Activated CD8-positive, alpha-beta T cell treated with anti-CD3 and anti-CD28 coated beads for 36 hours (primary cell): ENCODE results near the gene SLCO2A1. TPM values are rescaled to one million over a fixed set of nuclear protein-coding genes. Genes with fewer than 3 reads are reported as not detected.

Source experiments
- ATAC-seq: fragments of 200-7000 bp; cut with Tn5 transposase; one replicate; pipeline ENCODE4 v1.10.0; 2021; ENCODE audit warnings: mild to moderate bottlenecking, moderate library complexity
- CTCF ChIA-PET: fragments of 350-600 bp; sonication (Branson Sonifier 250); formaldehyde crosslinking; loops from one replicate; lab custom pipeline; 2021; ENCODE audit warnings: antibody characterized with exemption; lab: Charles Lee
- POLR2A ChIA-PET: fragments of 350-600 bp; sonication (Branson Sonifier 250); formaldehyde crosslinking; loops from one replicate; lab custom pipeline; 2021; ENCODE audit warnings: antibody characterized with exemption; lab: Charles Lee
- DNase-seq: peaks from one replicate; pipeline ENCODE4 v3.0.0-alpha.2; 2020
- H3K27ac Mint-ChIP-seq: one replicate; pipeline ENCODE4 v1.8.0; 2021; ENCODE audit warnings: mild to moderate bottlenecking, mixed read lengths
- H3K27me3 Mint-ChIP-seq: one replicate; pipeline ENCODE4 v1.8.0; 2021; ENCODE audit warnings: mixed read lengths
- H3K36me3 Mint-ChIP-seq: one replicate; pipeline ENCODE4 v1.8.0; 2021; ENCODE audit warnings: low read depth, mixed read lengths
- H3K4me1 Mint-ChIP-seq: one replicate; pipeline ENCODE4 v1.8.0; 2021; ENCODE audit warnings: low read depth, mixed read lengths
- H3K4me3 Mint-ChIP-seq: one replicate; pipeline ENCODE4 v1.8.0; 2021; ENCODE audit warnings: mild to moderate bottlenecking, moderate library complexity, mixed read lengths
- H3K9me3 Mint-ChIP-seq: one replicate; pipeline ENCODE4 v1.8.0; 2021; ENCODE audit warnings: mixed read lengths
- intact Hi-C: fragments of 100-400 bp; cut with micrococcal nuclease; formaldehyde crosslinking; loops from one replicate; pipeline ENCODE4 v1.10.0; 2022
- total RNA-seq, 2 experiments: library from RNA; stranded (reverse); gene quantifications; one replicate each; pipeline ENCODE4 v1.2.3, GENCODE V29; 2021
- TF ChIP-seq, protein P1 (sequence below): fragments of 200-600 bp; IDR thresholded peaks from one replicate; pipeline ENCODE4 v1.8.0; 2022; ENCODE audit warnings: antibody characterized with exemption, mild to moderate bottlenecking

The SLCO2A1 gene
- total RNA-seq, 2 experiments from 2014 or later: not detected

DNA sequence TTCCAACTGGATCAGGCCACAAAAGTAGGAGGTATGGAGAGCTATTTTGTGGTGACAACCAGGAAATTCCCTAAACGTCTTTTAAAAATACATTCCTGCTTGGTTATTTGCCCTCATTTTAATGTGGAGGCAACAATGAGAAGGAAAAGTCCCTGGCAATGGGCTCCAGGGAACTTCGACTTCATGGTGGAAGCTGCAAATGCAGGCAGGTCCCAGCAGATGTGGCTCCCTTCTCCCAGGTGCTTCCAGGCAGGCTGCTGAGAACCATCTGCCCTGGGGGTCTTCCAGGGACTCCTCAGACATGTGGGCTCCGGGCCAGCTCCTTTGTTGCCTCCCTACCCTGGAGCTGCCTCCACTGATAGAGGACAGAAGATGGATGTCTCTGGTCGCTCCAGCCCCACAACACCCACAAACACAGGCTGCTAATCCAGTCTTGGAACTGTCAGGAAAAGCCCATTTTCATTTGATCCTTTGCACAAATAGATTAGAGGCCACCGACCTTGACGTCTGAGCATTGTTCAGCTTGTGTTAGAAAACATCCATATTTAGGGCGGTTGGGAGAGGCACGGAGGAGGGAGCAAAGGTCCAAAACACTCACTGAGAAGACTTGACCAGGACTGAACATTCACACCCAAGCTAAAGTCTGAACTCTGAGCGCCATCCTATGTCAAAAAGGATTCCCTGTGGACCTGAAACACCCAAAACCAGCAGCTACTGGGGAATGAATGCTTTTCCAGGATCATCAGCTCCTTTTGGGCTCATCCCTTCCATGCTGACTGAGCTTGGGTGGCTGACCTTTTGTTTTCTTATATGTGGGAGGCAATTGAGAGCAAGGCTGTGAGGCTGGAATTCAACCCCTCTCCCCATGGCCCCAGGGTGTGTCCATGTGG is 30.2 kb upstream of the SLCO2A1 start:
- Mint-ChIP-seq H3K27ac (no peak overlapping the region), H3K9me3 (no peaks in the 10 kb centered on the region), H3K27me3 (no peaks in the 10 kb centered on the region), H3K4me1 (no peaks in the 10 kb centered on the region), H3K4me3 (no peak overlapping the region), H3K36me3 (no peaks in the 10 kb centered on the region)
- ATAC-seq (no peak), DNase-seq (no peak)
- intact Hi-C loops: no loop called here
- ChIA-PET CTCF (interaction anchor here (0.8 kb wide), 1 partner anchor 130 kb away, joined by 3 read pairs; no protein-coding TSS in a partner anchor), POLR2A (no interaction called here)
- TF ChIP-seq, protein P1, sequence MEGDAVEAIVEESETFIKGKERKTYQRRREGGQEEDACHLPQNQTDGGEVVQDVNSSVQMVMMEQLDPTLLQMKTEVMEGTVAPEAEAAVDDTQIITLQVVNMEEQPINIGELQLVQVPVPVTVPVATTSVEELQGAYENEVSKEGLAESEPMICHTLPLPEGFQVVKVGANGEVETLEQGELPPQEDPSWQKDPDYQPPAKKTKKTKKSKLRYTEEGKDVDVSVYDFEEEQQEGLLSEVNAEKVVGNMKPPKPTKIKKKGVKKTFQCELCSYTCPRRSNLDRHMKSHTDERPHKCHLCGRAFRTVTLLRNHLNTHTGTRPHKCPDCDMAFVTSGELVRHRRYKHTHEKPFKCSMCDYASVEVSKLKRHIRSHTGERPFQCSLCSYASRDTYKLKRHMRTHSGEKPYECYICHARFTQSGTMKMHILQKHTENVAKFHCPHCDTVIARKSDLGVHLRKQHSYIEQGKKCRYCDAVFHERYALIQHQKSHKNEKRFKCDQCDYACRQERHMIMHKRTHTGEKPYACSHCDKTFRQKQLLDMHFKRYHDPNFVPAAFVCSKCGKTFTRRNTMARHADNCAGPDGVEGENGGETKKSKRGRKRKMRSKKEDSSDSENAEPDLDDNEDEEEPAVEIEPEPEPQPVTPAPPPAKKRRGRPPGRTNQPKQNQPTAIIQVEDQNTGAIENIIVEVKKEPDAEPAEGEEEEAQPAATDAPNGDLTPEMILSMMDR: no peak

DNA sequence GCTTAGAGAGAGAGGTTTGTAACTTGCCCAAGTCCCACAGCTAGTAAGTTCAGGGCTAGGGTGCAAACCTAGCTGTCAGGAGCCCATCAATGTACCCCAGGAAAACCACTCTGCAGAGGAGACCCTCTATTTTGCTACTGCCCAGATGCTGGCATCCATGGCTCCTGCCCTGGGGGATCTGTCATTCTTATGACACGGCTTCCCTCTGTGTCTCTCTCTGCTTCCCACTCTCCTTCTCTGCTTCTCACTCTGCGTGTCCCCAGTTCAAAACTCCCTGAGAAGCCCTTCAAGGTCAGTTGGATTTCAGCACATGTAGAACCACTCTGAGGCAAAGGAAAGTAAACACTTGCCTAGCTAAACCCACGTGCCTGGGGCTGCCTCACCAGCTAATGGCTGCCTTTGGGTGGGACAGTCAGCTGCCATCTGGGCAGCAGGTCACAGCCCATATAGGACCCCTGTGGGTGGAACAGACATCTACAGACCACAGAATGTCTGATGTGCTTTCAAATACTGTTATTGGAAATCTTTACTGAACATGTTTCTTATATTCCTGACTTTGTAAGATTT is 29.4 kb upstream of the SLCO2A1 start:
- no peaks in the 10 kb centered on the region for H3K27me3 Mint-ChIP-seq
- intact Hi-C loops: no loop called here
- CTCF ChIA-PET: no interaction called here
- POLR2A ChIA-PET: no interaction called here
- H3K27ac Mint-ChIP-seq: no peak overlapping the region
- no peaks in the 10 kb centered on the region for H3K36me3 Mint-ChIP-seq
- H3K9me3 Mint-ChIP-seq: no peaks in the 10 kb centered on the region
- no peak overlapping the region for H3K4me3 Mint-ChIP-seq
- DNase-seq: no peak
- ATAC-seq: no peak
- TF ChIP-seq, protein P1: no peak
- no peaks in the 10 kb centered on the region for H3K4me1 Mint-ChIP-seq

DNA sequence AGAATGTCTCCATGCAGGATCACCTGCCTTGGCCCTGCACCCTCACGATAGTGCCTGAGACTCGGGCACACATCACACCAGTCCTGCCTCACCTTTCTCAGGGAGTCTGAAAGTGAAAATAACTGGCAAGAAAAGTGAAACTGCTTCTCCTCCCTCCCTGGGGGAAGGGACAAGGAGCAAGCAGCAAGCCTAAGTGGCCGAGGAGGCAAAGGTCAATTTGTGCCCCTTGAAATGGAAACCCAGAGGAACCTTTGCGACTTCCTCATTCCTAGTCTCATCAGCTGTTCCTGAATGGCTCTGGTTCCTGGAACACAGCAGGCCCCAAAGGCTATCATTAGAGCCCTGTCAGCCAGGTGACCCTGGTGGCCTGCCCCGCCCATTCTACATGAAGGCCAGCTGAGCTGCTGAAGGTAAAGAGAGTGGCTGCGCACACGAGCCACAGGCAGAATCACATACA is 28.0 kb upstream of the SLCO2A1 start:
- Mint-ChIP-seq H3K4me1 (no peaks in the 10 kb centered on the region), H3K9me3 (no peaks in the 10 kb centered on the region), H3K4me3 (no peak overlapping the region), H3K27me3 (no peaks in the 10 kb centered on the region), H3K36me3 (no peaks in the 10 kb centered on the region), H3K27ac (no peak overlapping the region)
- no peak for DNase-seq
- ChIA-PET CTCF (interaction anchor here (1.1 kb wide), 1 partner anchor 16 kb away, joined by 3 read pairs; no protein-coding TSS in a partner anchor), POLR2A (no interaction called here)
- intact Hi-C loops: no loop called here
- TF ChIP-seq, protein P1: no peak
- ATAC-seq: no peak

DNA sequence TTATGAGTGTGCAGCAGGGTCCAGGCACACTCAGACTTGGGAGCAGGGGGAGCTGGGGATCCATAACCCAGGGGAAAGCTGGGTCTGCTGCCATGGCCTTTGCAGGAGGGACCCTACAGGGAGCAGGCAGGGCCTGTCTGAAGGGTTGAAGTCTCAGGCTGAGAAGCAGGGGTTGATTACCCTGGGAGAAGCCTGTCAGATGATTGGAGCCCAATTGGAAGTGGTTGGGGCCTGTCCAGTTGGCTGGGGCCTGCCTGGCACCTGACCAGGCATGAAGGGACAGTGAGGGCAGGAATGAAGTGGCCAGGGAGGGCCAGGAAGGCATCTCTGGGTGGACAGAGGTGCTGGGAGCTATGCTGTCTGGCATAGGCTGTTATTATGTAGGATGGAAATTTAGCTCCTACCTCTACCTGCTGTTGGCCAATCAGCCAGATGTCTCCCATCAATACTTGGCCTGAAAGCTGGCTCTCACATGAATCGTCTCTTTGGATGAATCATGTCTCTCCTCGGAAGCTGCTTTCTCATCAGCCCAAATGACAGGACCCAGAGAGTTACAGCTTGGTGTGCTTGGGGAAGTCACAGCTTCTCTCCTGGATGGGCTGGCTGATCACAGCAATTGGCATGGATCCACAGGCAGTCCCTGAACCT is 27.4 kb upstream of the SLCO2A1 start:
- Mint-ChIP-seq H3K9me3 (no peaks in the 10 kb centered on the region), H3K4me3 (no peak overlapping the region), H3K4me1 (no peaks in the 10 kb centered on the region), H3K27ac (no peak overlapping the region), H3K27me3 (no peaks in the 10 kb centered on the region), H3K36me3 (no peaks in the 10 kb centered on the region)
- POLR2A ChIA-PET: no interaction called here
- TF ChIP-seq, protein P1: no peak
- DNase-seq (no peak), ATAC-seq (no peak)
- CTCF ChIA-PET: interaction anchor here (1.1 kb wide), 1 partner anchor 17 kb away, joined by 3 read pairs; no protein-coding TSS in a partner anchor
- intact Hi-C loops: no loop called here
